Gastroesophageal sphincter (tissue), 3 donors: ENCODE data around the gene DHRS12.

Experiments
- CTCF ChIP-seq, 4 experiments: fragments of 200-600 bp in 2 of 4; fragments of 450-650 bp in 2 of 4; sonication (generic) in 1 of 4; IDR thresholded peaks; one replicate each; pipeline ENCODE4 v1.5.1; 2017 to 2019; ENCODE audit warnings: antibody characterized with exemption in 4 of 4, mild to moderate bottlenecking in 2 of 4, moderate library complexity in 2 of 4
- POLR2AphosphoS5 ChIP-seq: sonication (generic); formaldehyde crosslinking; IDR thresholded peaks from one replicate; pipeline ENCODE4 v1.6.1; 2017; ENCODE audit warnings: antibody characterized with exemption

DNA sequence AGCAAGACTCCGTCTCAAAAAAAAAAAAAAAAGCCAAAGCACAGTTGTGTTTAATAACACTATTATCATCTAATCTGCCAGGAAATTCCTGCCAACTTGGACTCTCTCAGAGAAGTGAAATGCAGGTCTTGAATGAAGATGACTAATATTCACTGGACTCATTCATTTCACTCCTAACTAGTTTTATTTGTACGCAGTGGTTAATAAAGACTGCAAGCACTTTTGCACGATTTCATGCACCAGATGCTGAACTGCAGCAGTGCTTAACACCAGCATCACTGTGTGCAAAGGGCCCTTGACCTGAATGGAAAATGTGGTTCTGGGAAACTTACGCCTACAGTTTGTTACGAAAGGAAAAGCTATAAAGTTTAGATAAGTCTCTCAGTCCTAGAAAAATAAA lies 63.3 kb downstream of the DHRS12 start:
- TF ChIP-seq CTCF (IDR thresholded peaks at IDR 0.05) = no peak
- no peak for TF ChIP-seq POLR2AphosphoS5
